DND-41 (cell line): Measurements from ENCODE around the gene NAB2.
"Not testable (repeated sequence)": the region's sequence is repeated elsewhere in the genome, so short reads cannot be mapped to it uniquely, and the experiment has no call there.

ENCODE experiments used
- ATAC-seq: fragments of 200-7000 bp; cut with Tn5 transposase; 3 replicates; pipeline ENCODE4 v1.9.1; 2021; ENCODE audit warnings: low read depth; ENCODE audit not compliant: insufficient read depth
- DNase-seq: peaks from one replicate; pipeline ENCODE4 v3.0.0-alpha.2; 2020
- H2AFZ ChIP-seq: 2 replicates; pipeline ENCODE4 v1.6.0; 2012; ENCODE audit warnings: low read depth, low read length
- H3K27ac ChIP-seq: 2 replicates; pipeline ENCODE4 v1.5.1; 2012; ENCODE audit warnings: low read length, inconsistent platforms
- H3K27me3 ChIP-seq: fragments of 200-600 bp; sonication (generic); 2 replicates; pipeline ENCODE4 v1.6.0; 2012; ENCODE audit warnings: low read length, mild to moderate bottlenecking, inconsistent platforms; ENCODE audit not compliant: insufficient read depth, poor library complexity
- H3K36me3 ChIP-seq: 2 replicates; pipeline ENCODE4 v1.5.1; 2012; ENCODE audit warnings: low read length, inconsistent platforms; ENCODE audit not compliant: insufficient read depth
- H3K4me1 ChIP-seq: 2 replicates; pipeline ENCODE4 v1.5.1; 2012; ENCODE audit warnings: mild to moderate bottlenecking, low read length; ENCODE audit not compliant: insufficient read depth
- H3K4me2 ChIP-seq: 2 replicates; pipeline ENCODE4 v1.6.0; 2012; ENCODE audit warnings: mild to moderate bottlenecking, moderate library complexity, low read length, inconsistent platforms; ENCODE audit not compliant: insufficient read depth
- H3K4me3 ChIP-seq, 2 experiments: fragments of 200-600 bp in 1 of 2; shearing (Covaris generic) in 1 of 2; 2 replicates each; pipeline ENCODE4 v1.5.1; 2012 to 2016; ENCODE audit warnings: inconsistent platforms in 2 of 2, low read length in 2 of 2, mild to moderate bottlenecking in 2 of 2, low read depth in 1 of 2, moderate library complexity in 1 of 2
- H3K79me2 ChIP-seq: 2 replicates; pipeline ENCODE4 v1.6.0; 2012; ENCODE audit warnings: low read length, inconsistent platforms; ENCODE audit not compliant: insufficient read depth
- H3K9ac ChIP-seq: 2 replicates; pipeline ENCODE4 v1.6.0; 2012; ENCODE audit warnings: low read depth, mild to moderate bottlenecking, inconsistent platforms, low read length, moderate library complexity
- H3K9me3 ChIP-seq: 2 replicates; pipeline ENCODE4 v1.5.1; 2012; ENCODE audit warnings: low read length, moderate library complexity, mild to moderate bottlenecking, inconsistent platforms; ENCODE audit not compliant: insufficient read depth, severe bottlenecking
- H4K20me1 ChIP-seq: 2 replicates; pipeline ENCODE4 v1.6.0; 2012; ENCODE audit warnings: low read length; ENCODE audit not compliant: insufficient read depth
- EZH2 ChIP-seq: IDR thresholded peaks from 3 replicates; pipeline ENCODE4 v1.6.1; 2012; ENCODE audit warnings: borderline replicate concordance, low read depth, mild to moderate bottlenecking, moderate library complexity, low read length, inconsistent platforms; ENCODE audit not compliant: severe bottlenecking
- TF ChIP-seq, protein P1 (sequence below): IDR thresholded peaks from 2 replicates; pipeline ENCODE4 v1.5.1; 2012; ENCODE audit warnings: borderline replicate concordance, low read length, moderate library complexity, mild to moderate bottlenecking; ENCODE audit not compliant: poor library complexity, severe bottlenecking; ENCODE audit errors: extremely low read depth

The NAB2 gene

DNA sequence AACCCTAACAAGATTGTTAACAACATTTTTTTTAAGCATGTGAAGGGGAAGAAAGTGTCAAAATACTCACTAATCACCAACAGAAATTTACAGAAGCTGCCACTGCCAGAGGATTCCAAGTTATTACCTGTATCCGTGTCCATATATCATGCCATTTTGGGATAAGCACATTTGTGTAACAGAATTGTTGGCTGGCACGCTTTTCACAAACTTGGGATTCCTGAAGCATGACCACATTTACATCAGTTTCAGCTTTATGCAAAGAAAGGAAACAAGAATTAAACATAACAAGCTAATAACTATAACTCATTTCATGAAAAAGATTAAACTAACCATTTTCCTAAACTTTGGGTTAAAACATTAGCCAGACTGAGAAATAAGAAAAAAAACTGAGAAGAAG lies 16.3 kb upstream of the NAB2 start:
- H4K20me1 ChIP-seq, result peaks cover 20% of the 10 kb centered on the region; the same call in 1 of the 2 replicates
- H3K4me3 ChIP-seq, result no peak overlapping the region
- DNase-seq (no peak), ATAC-seq (no peak)
- H3K4me2 ChIP-seq, result no peak overlapping the region
- H3K79me2 ChIP-seq, result peaks cover 56% of the 10 kb centered on the region
- H3K9ac ChIP-seq, result no peak overlapping the region
- no peak overlapping the region for H3K27ac ChIP-seq
- H3K9me3 ChIP-seq, result no peaks in the 10 kb centered on the region
- TF ChIP-seq, protein P1, sequence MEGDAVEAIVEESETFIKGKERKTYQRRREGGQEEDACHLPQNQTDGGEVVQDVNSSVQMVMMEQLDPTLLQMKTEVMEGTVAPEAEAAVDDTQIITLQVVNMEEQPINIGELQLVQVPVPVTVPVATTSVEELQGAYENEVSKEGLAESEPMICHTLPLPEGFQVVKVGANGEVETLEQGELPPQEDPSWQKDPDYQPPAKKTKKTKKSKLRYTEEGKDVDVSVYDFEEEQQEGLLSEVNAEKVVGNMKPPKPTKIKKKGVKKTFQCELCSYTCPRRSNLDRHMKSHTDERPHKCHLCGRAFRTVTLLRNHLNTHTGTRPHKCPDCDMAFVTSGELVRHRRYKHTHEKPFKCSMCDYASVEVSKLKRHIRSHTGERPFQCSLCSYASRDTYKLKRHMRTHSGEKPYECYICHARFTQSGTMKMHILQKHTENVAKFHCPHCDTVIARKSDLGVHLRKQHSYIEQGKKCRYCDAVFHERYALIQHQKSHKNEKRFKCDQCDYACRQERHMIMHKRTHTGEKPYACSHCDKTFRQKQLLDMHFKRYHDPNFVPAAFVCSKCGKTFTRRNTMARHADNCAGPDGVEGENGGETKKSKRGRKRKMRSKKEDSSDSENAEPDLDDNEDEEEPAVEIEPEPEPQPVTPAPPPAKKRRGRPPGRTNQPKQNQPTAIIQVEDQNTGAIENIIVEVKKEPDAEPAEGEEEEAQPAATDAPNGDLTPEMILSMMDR, result no peak
- TF ChIP-seq EZH2, result no peak
- H3K36me3 ChIP-seq, result peaks cover 66% of the 10 kb centered on the region
- no peak overlapping the region for H2AFZ ChIP-seq
- H3K4me1 ChIP-seq, result peaks cover 21% of the 10 kb centered on the region; the same call in 1 of the 2 replicates
- no peaks in the 10 kb centered on the region for H3K27me3 ChIP-seq

DNA sequence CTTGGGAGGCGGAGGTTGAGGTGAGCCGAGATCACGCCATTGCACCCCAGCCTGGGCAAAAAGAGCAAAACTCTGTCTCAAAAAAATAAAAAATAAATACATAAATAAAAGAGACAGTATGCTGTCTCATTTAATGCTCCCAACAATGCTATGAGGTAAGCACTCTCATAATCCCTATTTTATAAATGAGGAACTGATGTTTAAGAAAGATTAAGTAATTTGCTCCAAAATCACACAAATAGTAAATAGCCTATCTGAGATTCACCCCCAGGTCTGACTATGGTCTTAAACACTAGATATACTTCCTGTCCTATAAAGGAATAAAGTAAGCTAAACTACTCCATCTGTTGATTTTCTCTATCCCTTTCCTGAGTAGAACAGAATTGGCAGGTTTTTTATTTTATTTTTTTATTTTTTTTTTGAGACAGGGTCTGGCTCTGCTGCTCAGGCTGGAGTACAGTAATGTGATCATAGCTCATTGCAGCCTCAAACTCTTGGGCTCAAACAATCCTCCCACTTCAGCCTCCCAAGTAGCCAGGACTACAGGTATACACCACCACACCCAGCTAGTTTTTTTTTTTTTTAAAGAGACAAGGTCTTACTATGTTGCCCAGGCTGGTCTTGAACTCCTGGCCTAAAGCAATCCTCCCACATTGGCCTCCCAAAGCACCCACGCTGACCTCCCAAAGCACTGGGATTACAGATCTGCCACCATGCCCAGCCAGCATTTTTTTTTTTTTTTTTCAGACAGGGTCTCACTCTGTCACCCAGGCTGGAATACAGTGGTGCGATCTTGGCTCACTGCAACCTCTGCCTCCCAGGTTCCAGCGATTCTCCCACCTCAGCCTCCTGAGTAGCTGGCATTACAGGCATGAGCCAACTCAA lies 15.1 kb upstream of the NAB2 start:
- not testable (repeated sequence) for DNase-seq, H3K9ac ChIP-seq, ATAC-seq, H3K4me2 ChIP-seq, H3K27me3 ChIP-seq, H3K4me3 ChIP-seq, H3K27ac ChIP-seq, H3K9me3 ChIP-seq, H2AFZ ChIP-seq
- Histone ChIP-seq H4K20me1 (peaks cover 21% of the 10 kb centered on the region; the same call in 1 of the 2 replicates), H3K4me1 (peaks cover 22% of the 10 kb centered on the region; the same call in 1 of the 2 replicates), H3K79me2 (peaks cover 60% of the 10 kb centered on the region), H3K36me3 (peaks cover 57% of the 10 kb centered on the region)

DNA sequence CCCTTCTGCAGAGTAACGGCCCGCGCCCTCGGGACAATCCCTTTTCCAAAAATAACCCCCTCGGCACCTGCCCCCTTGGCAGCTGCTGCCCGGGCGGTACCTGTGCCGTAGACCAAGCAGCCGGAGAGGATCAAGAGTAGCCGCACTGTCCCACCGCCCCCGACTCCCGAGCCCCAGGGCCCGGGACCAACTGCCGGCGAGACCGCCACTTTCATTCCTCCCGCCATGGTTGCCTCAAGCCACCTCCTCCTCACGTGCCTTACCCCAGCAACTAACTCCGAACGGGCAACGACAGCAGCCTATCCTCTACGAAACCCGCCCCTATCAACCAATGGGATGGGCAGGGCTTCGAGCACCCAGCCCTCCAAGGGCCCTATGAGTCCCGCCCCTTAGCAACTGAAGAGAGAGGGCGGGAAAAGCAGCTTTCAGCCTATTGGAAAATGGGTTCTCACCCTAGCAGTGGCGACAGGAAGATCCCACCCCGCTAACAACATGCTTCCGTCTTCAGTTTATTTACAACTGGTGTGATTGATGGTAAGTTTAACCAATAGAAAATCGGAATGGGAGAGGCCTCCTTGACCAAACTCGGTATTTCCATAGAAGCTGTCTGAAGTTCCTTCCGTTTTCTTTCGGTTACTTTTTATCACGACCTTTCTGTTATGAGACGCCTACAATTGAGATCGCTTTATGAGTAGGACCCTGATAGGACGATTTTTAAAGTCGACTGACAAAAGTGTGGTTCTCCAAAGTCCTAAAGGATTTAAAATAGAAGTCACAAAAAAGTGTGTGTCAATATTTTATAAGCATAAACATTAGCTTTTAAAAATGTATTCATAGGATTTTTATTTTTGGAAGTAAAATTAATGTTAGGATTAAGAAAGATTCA lies 10.2 kb upstream of the NAB2 start, which contains the start of gene NEMP1:
NEMP1 (minus strand) TSS at position 273 of the 886 bp plus-strand sequence; CDS start at position 227, 46 bp downstream.
- no peaks in the 10 kb centered on the region for H3K9me3 ChIP-seq
- TF ChIP-seq EZH2, result no peak
- TF ChIP-seq, protein P1, result no peak
- H3K4me1 ChIP-seq, result peaks cover 32% of the 10 kb centered on the region
- peak within 1 kb of the TSS; percentile 97 for H3K27ac ChIP-seq
- peak; percentile 99 for DNase-seq
- peaks cover 44% of the 10 kb centered on the region for H3K79me2 ChIP-seq
- peak within 1 kb of the TSS; percentile 65 for H3K4me2 ChIP-seq
- H3K36me3 ChIP-seq, result peaks cover 17% of the 10 kb centered on the region
- peak within 1 kb of the TSS; percentile 86 to 92 for H3K4me3 ChIP-seq
- H3K27me3 ChIP-seq, result no peaks in the 10 kb centered on the region
- peak; percentile 95 for ATAC-seq
- H2AFZ ChIP-seq, result peak within 1 kb of the TSS; percentile 75
- peaks cover 21% of the 10 kb centered on the region; the same call in 1 of the 2 replicates for H4K20me1 ChIP-seq
- peak within 1 kb of the TSS; percentile 97 for H3K9ac ChIP-seq
